Stimulated activated CD8-positive, alpha-beta memory T cell treated with anti-CD3 and anti-CD28 coated beads, Interleukin-4, amount 100 ng/mL, for 4 hours (primary cell): ENCODE data around the gene OPRD1.
"Not testable (repeated sequence)": the region's sequence is repeated elsewhere in the genome, so short reads cannot be mapped to it uniquely, and the experiment has no call there.

Experiments used
- DNase-seq, 2 donors: peaks; one replicate each; pipeline ENCODE4 v3.0.0-alpha.2; 2020; ENCODE audit warnings: low read depth in 2 of 2, low spot score in 1 of 2

OPRD1 gene

GRCh38 chr1:28811766-28812668 lies at the start of gene OPRD1:
Gene OPRD1 (plus strand): TSS chr1:28812170. CDS start chr1:28812384, 214 bp downstream.
- DNase-seq, result no peak

- DNase-seq, result no peak
Measured at GRCh38 chr1:28766532-28767183, 45.3 kb upstream of the OPRD1 start.

- DNase-seq, result no peak
Measured at GRCh38 chr1:28770601-28771165, 41.3 kb upstream of the OPRD1 start.

- DNase-seq, result not testable (repeated sequence)
Measured at GRCh38 chr1:28771921-28772320, 40.0 kb upstream of the OPRD1 start.

DNA sequence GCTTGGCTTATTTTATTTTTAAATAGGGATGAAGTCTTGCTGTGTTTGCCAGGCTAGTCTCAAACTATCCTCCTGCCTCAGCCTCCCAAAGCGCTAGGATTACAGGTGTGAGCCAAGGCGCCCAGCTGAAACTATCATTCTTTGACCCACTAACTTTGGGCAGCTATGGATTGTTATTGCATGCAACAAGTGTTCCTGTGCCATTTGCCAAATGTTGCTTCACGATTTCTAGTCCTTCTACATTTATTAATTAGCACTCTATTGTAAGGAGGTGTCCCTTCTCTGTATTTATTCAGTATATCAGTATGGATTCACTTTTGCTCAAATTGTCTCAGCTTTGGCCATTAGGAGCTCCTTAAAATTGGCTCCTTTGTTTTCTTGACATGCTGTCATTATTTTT lies 38.9 kb upstream of the OPRD1 start:
- DNase-seq, result no peak

- peak; percentile 12 to 40 for DNase-seq
Measured at GRCh38 chr1:28775121-28775942, 36.6 kb upstream of the OPRD1 start.

DNA sequence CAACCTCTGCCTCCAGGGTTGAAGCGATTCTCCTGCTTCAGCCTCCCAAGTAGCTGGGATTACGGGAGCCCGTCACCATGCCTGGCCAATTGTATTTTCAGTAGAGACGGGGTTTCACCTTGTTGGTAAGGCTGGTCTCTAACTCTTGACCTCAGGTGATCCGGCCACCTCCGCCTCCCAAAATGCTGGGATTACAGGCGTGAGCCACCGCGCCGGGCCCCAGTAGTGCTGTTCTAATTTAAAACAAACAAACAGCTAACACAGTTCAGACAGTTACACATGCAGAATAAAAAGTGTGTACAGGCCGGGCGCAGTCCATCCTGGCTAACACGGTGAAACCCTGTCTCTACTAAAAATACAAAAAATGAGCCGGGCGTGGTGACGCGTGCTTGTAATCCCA lies 35.6 kb upstream of the OPRD1 start:
- DNase-seq, result no peak

- DNase-seq, result no peak
Measured at GRCh38 chr1:28778021-28778420, 33.9 kb upstream of the OPRD1 start.

GRCh38 chr1:28779751-28780408 lies 32.1 kb upstream of the OPRD1 start:
- DNase-seq, result no peak

GRCh38 chr1:28781305-28781704 lies 30.7 kb upstream of the OPRD1 start:
- DNase-seq, result no peak

DNA sequence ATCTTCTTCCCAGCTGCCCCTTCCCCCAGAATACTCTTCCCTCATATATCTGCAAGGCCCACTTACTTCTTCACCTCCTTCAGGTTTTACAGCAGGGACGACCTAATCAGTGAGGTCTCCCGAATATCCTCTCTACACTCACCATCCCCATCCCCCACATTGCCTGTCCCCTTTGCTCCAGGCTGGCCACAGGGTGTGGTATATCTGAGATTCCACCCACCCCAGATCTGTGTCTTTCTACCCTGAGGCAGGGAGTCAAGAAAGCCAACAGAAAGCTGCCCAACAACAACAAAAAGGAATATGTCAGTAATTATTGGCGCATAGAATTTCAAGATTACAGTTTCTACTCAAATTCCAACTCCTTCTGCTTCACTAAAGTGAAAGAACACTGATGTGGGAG lies 30.0 kb upstream of the OPRD1 start:
- DNase-seq, result no peak

GRCh38 chr1:28783363-28783762 lies 28.6 kb upstream of the OPRD1 start:
- DNase-seq, result no peak

- no peak for DNase-seq
Measured at GRCh38 chr1:28789412-28789811, 22.6 kb upstream of the OPRD1 start.

DNA sequence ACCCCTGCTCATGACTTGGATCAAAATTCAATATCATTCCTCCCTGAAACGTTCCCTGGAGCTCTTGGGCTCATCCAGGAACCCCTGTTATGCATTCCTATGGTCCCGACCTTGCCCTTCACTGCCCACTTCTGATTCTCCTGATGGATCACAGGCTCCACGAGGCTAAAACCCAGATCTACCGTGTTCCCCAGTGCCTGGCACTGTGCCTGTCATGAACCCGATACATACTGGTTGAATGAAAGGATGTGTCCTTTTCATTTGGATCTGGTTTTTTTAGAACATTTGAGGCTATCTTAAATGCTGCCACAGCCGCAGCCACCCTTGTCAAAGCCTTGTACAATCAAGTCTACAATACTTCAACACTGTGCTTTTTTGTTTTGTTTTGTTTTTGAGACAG lies 22.2 kb upstream of the OPRD1 start:
- no peak for DNase-seq

- DNase-seq, result no peak
Measured at GRCh38 chr1:28790377-28791035, 21.5 kb upstream of the OPRD1 start.

DNA sequence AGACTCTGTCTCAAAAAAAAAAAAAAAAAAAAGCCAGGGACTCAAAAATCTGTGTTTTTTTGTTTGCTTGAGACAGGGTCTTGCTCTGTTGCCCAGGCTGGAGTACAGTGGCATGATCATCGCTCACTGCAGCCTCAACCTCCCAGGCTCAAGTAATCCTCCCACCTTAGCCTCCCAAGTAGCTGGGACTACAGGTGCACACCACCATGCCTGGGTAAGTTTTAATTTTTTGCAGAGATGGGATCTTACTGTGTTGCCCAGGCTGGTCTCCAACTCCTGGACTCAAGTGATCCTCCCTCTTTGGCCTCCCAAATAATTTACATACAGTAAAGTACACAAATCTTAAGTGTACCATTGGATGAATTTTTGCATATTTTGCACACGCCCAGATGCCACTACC lies 20.0 kb upstream of the OPRD1 start:
- DNase-seq, result not testable (repeated sequence)

GRCh38 chr1:28792644-28793121 lies 19.3 kb upstream of the OPRD1 start:
- DNase-seq, result no peak

GRCh38 chr1:28794582-28794981 lies 17.4 kb upstream of the OPRD1 start:
- DNase-seq, result not testable (repeated sequence)

DNA sequence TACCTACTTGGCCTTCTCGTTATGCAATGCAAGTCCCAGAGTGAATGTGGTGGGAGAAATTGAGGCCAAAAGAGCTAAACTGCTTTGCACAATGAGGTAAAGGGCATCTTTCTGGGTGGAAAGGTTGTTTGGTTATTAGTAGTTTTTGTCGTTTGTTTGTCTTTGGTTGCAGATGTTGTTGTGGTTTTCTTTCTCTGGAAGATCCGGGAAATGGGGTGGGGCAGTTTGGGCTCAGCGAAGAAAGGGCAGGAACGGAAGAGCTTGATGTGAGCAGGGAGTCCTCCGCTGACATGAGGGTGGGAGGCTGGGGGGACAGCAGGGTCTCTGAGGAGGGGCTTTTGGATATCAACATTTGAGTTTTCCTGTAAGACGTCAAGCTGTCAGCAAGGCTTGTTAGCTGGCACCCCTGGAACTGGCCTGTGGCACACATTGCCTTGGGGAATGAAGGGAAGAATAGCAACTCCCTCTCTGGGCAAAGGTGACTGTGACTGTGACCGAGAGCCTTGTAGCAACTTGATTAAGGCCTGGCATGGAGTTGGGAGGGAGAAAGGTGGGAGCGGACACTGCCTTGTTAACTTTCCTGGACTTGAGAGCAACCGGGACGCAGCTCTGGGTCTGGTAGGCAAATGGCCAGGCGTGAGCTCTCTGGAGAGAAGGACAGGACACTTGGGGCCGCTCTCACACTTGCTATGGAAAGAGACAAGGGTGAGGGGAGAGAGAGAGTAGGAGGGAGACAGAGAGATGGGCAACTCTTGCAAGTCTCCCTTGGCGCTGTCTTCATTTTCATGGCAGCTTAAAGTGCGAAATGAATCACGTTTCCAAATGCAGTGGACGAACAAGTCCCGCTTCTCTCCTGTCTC lies 15.4 kb upstream of the OPRD1 start:
- DNase-seq, result no peak
